HepG2 (cell line): Measurements from ENCODE around the gene SLC35B2. TPM values are rescaled to one million over a fixed set of nuclear protein-coding genes. Genes with fewer than 3 reads are reported as not detected.

ENCODE experiments used
- ATAC-seq: fragments of 200-7000 bp; cut with Tn5 transposase; 3 replicates; pipeline ENCODE4 v1.9.1; 2020; ENCODE audit warnings: mild to moderate bottlenecking, moderate library complexity
- BruUV-seq: library from RNA; stranded (reverse); fragments of 400-500 nt; replicated peaks from 2 replicates; lab custom pipeline; 2021; lab: Mats Ljungman, UMichigan
- CTCF ChIA-PET: fragments of 300-600 bp; formaldehyde crosslinking; extraction: SDS; loops from one replicate; lab custom pipeline; 2021; ENCODE audit warnings: low total read pairs, inconsistent platforms, low intra/inter-chr PET ratio; lab: Yijun Ruan, JAX
- POLR2A ChIA-PET: fragments of 350-600 bp; sonication (Branson Sonifier 250); formaldehyde crosslinking; loops from one replicate; lab custom pipeline; 2020; ENCODE audit warnings: antibody characterized with exemption, inconsistent platforms; lab: Yijun Ruan, JAX
- DNase-seq: peaks from one replicate; pipeline ENCODE4 v3.0.0-alpha.2; 2015; ENCODE audit warnings: low spot score
- FAIRE-seq: peaks from 3 replicates; lab custom pipeline; 2011; peaks lifted over from hg19 to GRCh38; lab: Jason Lieb, UNC
- H2AFZ ChIP-seq: one replicate; pipeline ENCODE4 v1.6.1; 2011; ENCODE audit warnings: low read length, inconsistent platforms
- H3K27ac ChIP-seq: fragments of 300-600 bp; 3 replicates; pipeline ENCODE4 v1.8.0; 2011; ENCODE audit warnings: mixed run types, mild to moderate bottlenecking, mixed read lengths, low read length, inconsistent platforms; ENCODE audit not compliant: insufficient read depth; ENCODE audit errors: extremely low read length
- H3K27me3 ChIP-seq, 2 experiments: fragments of 200-600 bp in 1 of 2; 2 replicates in 1 of 2; 3 replicates in 1 of 2; pipeline versions ENCODE4 v1.6.0 to v1.8.0; 2011; ENCODE audit warnings: low read length in 2 of 2, mild to moderate bottlenecking in 2 of 2, moderate library complexity in 2 of 2, inconsistent platforms in 1 of 2; ENCODE audit not compliant: insufficient read depth in 2 of 2, control insufficient read depth in 1 of 2
- H3K36me3 ChIP-seq, 2 experiments: fragments of 200-600 bp in 1 of 2; replicated peaks in 1 of 2; 2 replicates in 1 of 2; 3 replicates in 1 of 2; pipeline versions ENCODE4 v1.5.1 to v1.8.0; 2011; ENCODE audit warnings: low read length in 2 of 2, inconsistent platforms in 1 of 2; ENCODE audit not compliant: insufficient read depth in 2 of 2, control insufficient read depth in 1 of 2
- H3K4me1 ChIP-seq: 2 replicates; pipeline ENCODE4 v1.5.1; 2012; ENCODE audit warnings: low read length, inconsistent platforms; ENCODE audit not compliant: insufficient read depth
- H3K4me2 ChIP-seq: 2 replicates; pipeline ENCODE4 v1.6.0; 2011; ENCODE audit warnings: low read depth, low read length, inconsistent platforms
- H3K4me3 ChIP-seq, 3 experiments: fragments of 200-600 bp in 1 of 3; sonication (generic), shearing (Covaris generic) in 1 of 3; replicated peaks in 1 of 3; 2 replicates each; pipeline ENCODE4 v1.5.1; 2011 to 2016; ENCODE audit warnings: low read length in 3 of 3, inconsistent platforms in 2 of 3, low read depth in 2 of 3, mild to moderate bottlenecking in 2 of 3, control low read depth in 1 of 3, mixed read lengths in 1 of 3; ENCODE audit not compliant: insufficient read depth in 1 of 3
- H3K79me2 ChIP-seq: one replicate; pipeline ENCODE4 v1.6.1; 2011; ENCODE audit warnings: low read length, inconsistent platforms; ENCODE audit not compliant: insufficient read depth
- H3K9ac ChIP-seq: 2 replicates; pipeline ENCODE4 v1.6.0; 2011; ENCODE audit warnings: mild to moderate bottlenecking, low read depth, low read length, inconsistent platforms; ENCODE audit not compliant: insufficient read depth
- H3K9me3 ChIP-seq: 2 replicates; pipeline ENCODE4 v1.5.1; 2012; ENCODE audit warnings: mild to moderate bottlenecking, low read length
- H4K20me1 ChIP-seq: 2 replicates; pipeline ENCODE4 v1.6.0; 2011; ENCODE audit warnings: inconsistent platforms, mild to moderate bottlenecking, low read length, moderate library complexity; ENCODE audit not compliant: insufficient read depth
- ARID4A ChIP-seq: sonication (generic); formaldehyde crosslinking; IDR thresholded peaks from 2 replicates; pipeline ENCODE4 v1.5.0; 2020; ENCODE audit warnings: mild to moderate bottlenecking, missing genetic modification reagents, borderline replicate concordance
- ERF ChIP-seq: IDR thresholded peaks from 2 replicates; pipeline ENCODE4 v1.6.1; 2018; ENCODE audit warnings: missing biosample characterization, missing genetic modification reagents
- EZH2 ChIP-seq: conservative IDR thresholded peaks from 2 replicates; pipeline ENCODE4 v1.6.1; 2012; ENCODE audit warnings: mild to moderate bottlenecking, low read depth, low read length, moderate library complexity
- REST ChIP-seq, 2 experiments: IDR thresholded peaks; 2 replicates each; pipeline ENCODE4 v1.6.1; 2011 to 2012; ENCODE audit warnings: low read length in 2 of 2, borderline replicate concordance in 1 of 2, low read depth in 1 of 2, mild to moderate bottlenecking in 1 of 2, moderate library complexity in 1 of 2
- WGBS: methylation state at CpG from one replicate; pipeline ENCODE4 v1.1.6; 2017; ENCODE audit warnings: low lambda C conversion rate; 5-methylcytosine and 5-hydroxymethylcytosine counted together
- in situ Hi-C: cut with HindIII; loops from 2 replicates; pipeline ENCODE4 v1.10.0; 2017; ENCODE audit warnings: low pct_unique_long_range_greater_than_20kb; ENCODE audit not compliant: extremely low pct_ligation_motif_present
- intact Hi-C: fragments of 100-400 bp; cut with micrococcal nuclease; formaldehyde crosslinking; loops from one replicate; pipeline ENCODE4 v1.10.0; 2022; ENCODE audit not compliant: unreplicated experiment
- polyA plus RNA-seq, 8 experiments: library from polyadenylated mRNA; depleted of rRNA in 3 of 8; stranded (reverse) in 7 of 8; unstranded in 1 of 8; fragments of >200 nt; fragmentation: Illumina TruSeq in 4 of 8; extraction: Trizol in 4 of 8; gene quantifications; 2 replicates each; pipeline versions ENCODE4 v1.2.1 to v1.2.3, GENCODE V29; 2011 to 2016; ENCODE audit warnings: low read depth in 4 of 8, missing spikeins in 1 of 8, mixed read lengths in 1 of 8; ENCODE audit not compliant: insufficient read depth in 1 of 8
- total RNA-seq, 5 experiments: library from RNA; depleted of rRNA; stranded (reverse); fragments of >200 nt; fragmentation: Illumina TruSeq; extraction: Trizol; gene quantifications; 2 replicates each; pipeline ENCODE4 v1.2.3, GENCODE V29; 2016; ENCODE audit warnings: low read depth in 1 of 5

The SLC35B2 gene
- total and polyA plus RNA-seq, 2 of the 13 experiments (the other 11 are each of a cell fraction or from before 2014, with no cell fraction given), result 61.1 to 148 TPM

- H4K20me1 ChIP-seq, result no peaks in the 10 kb centered on the region
- peak overlapping the region; percentile 29; the same call in 1 of the 2 replicates for H3K4me2 ChIP-seq
- H3K27ac ChIP-seq, result no peak overlapping the region
- H3K36me3 ChIP-seq, result no peaks in the 10 kb centered on the region
- H3K4me3 ChIP-seq, result peak overlapping the region; percentile 33 to 62 (median 42); a peak in 5 of 6 replicates
- H3K27me3 ChIP-seq, result peaks cover 20 to 66% of the 10 kb centered on the region in 2 experiments
- ChIA-PET CTCF (interaction anchor here (4.3 kb wide), 1 partner anchor 67 kb away, joined by 65 read pairs; no protein-coding TSS in a partner anchor), POLR2A (interaction anchor here (0.6 to 1.1 kb wide), 3 partner anchors 14 to 42 kb away, joined by 3 to 5 read pairs (median 3); partner anchors contain the start of genes AARS2 and SLC35B2)
- no peak overlapping the region for H2AFZ ChIP-seq
- ATAC-seq, result no peak
- H3K79me2 ChIP-seq, result no peaks in the 10 kb centered on the region
- FAIRE-seq, result no peak
- in situ Hi-C loops, result loop anchor here (5.0 kb wide), 1 partner anchor 67 kb away; no protein-coding TSS in a partner anchor
- no peaks in the 10 kb centered on the region for H3K9me3 ChIP-seq
- no peak overlapping the region for H3K9ac ChIP-seq
- intact Hi-C loops, result no loop called here
- no peak for DNase-seq
- peaks cover 31% of the 10 kb centered on the region for H3K4me1 ChIP-seq
- no TSS peak for BruUV-seq
- TF ChIP-seq EZH2 (0 out of 2 replicates have a peak, but pooled peaks have one; percentile 57), REST (IDR thresholded peaks at IDR 0.05; ENCODE audit: borderline replicate concordance in 1 of 2, low read depth in 1 of 2, low read length in 2 of 2) (peak; percentile 67 to 87), ARID4A (CRISPR knock-in tag) (no peak), ERF (CRISPR knock-in tag) (no peak)
- 7% methylated on average over 17 of the region's 90 CpGs for WGBS
Measured at GRCh38 chr6:44270526-44271405, 13.4 kb upstream of the SLC35B2 start.
